ENCODE results near the gene DRD2.

DNA sequence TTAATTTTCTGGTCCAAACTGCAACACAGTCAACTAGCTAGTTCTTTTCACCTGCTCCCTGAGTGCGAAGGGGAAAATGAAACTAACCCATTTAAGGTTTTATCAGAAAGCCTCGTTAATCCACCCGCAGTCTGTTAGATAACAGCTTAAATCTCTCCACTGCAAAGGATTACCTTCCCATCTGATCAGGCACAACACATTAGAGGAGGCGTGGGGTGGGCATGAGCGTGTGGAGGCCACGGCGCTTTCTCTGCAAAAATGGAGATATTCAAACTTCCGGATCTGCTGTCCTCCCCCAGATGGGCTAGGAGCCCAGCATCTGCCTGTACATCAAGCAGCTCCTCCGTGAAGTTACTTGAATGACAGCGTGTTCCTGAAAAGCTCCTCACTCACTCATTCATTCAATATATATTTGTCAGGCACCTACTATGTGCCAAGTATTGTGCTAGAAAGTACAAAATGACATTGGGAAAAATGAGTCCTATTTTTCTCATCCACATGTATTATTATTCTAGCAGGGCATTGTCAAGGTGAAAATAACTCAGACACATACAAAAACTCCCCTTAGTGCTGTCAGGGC lies 101.1 kb downstream of the DRD2 start:
- no peak for TF ChIP-seq POLR2A (IDR thresholded peaks at IDR 0.05; ENCODE audit: low read depth, low read length)
- no peak for TF ChIP-seq POLR2AphosphoS5 (IDR thresholded peaks at IDR 0.05; ENCODE audit: low read depth, low read length)
- TF ChIP-seq TAF1 (IDR thresholded peaks at IDR 0.05; ENCODE audit: low read depth, low read length) = no peak
- TF ChIP-seq SPI1 (IDR thresholded peaks at IDR 0.05; ENCODE audit: low read depth, low read length) = no peak
- TF ChIP-seq POU2F2 (IDR thresholded peaks at IDR 0.05; ENCODE audit: low read depth, low read length) = no peak
- TF ChIP-seq PAX5 (IDR thresholded peaks at IDR 0.05; ENCODE audit: insufficient read depth, low read length, severe bottlenecking) = no peak
